ENCODE results near the gene GAMT. TPM values are rescaled to one million over a fixed set of nuclear protein-coding genes. Genes with fewer than 3 reads are reported as not detected.

Gene GAMT
- total RNA-seq, 1 donor from 2014 or later: 56.4 TPM

GRCh38 chr19:1349211-1349610 is 52.1 kb downstream of the GAMT start:
- intact Hi-C loops (cut with DNase I): no loop called here
- TF ChIP-seq CTCF (IDR thresholded peaks at IDR 0.05): no peak
- DNase-seq (ENCODE audit: low spot score in 2 of 2): no peak

More at GRCh38 chr19:1349211-1349610, 52.1 kb downstream of the GAMT start:
- Histone ChIP-seq H3K27ac (no peak overlapping the region), H3K9me3 (no peaks in the 10 kb centered on the region), H3K4me1 (peaks cover under 1 to 7% of the 10 kb centered on the region in 2 donors), H3K36me3 (no peaks in the 10 kb centered on the region), H3K4me3 (no peak overlapping the region), H3K27me3 (no peaks in the 10 kb centered on the region)

Other genes starting within 250 kb of the GAMT start
- 120 TPM for gene SBNO2, start 227.3 kb downstream of the GAMT start, total RNA-seq
- 104 TPM for gene STK11, start 195.8 kb downstream of the GAMT start, total RNA-seq
- 1.9 TPM for gene CBARP, start 163.5 kb downstream of the GAMT start, total RNA-seq
- 232 TPM for gene ATP5F1D, start 159.8 kb downstream of the GAMT start, total RNA-seq
- gene MIDN, start 153.0 kb downstream of the GAMT start, total RNA-seq: 307 TPM
- gene CIRBP, start 132.2 kb downstream of the GAMT start, total RNA-seq: 442 TPM
- gene FAM174C, start 126.0 kb downstream of the GAMT start, total RNA-seq: 156 TPM
- gene EFNA2, start 115.7 kb downstream of the GAMT start, total RNA-seq: not detected
- 216 TPM for gene NDUFS7, start 17.6 kb downstream of the GAMT start, total RNA-seq
- gene DAZAP1, start 6.0 kb upstream of the GAMT start, total RNA-seq: 15.8 TPM
- gene RPS15, start 36.9 kb upstream of the GAMT start, total RNA-seq: 3,111 TPM
- not detected for gene APC2, start 48.6 kb upstream of the GAMT start, total RNA-seq
- gene C19orf25, start 77.7 kb upstream of the GAMT start, total RNA-seq: 32.7 TPM
- 1.5 TPM for gene PCSK4, start 88.8 kb upstream of the GAMT start, total RNA-seq
- 3.2 TPM for gene REEP6, start 89.6 kb upstream of the GAMT start, total RNA-seq
- 0.43 TPM for gene ADAMTSL5, start 111.5 kb upstream of the GAMT start, total RNA-seq
- gene PLK5, start 122.5 kb upstream of the GAMT start, total RNA-seq: not detected
- gene MEX3D, start 166.8 kb upstream of the GAMT start, total RNA-seq: 83.7 TPM
- 143 TPM for gene MBD3, start 191.3 kb upstream of the GAMT start, total RNA-seq
- gene UQCR11, start 203.9 kb upstream of the GAMT start, total RNA-seq: 61.0 TPM